GM19455 (cell line): ENCODE data around the gene IL10RA.

Source experiments
- ATAC-seq: cut with Tn5 transposase; IDR thresholded peaks from one replicate; pipeline ENCODE4 v1.9.1; 2021; ENCODE audit not compliant: unreplicated experiment

Gene IL10RA

DNA sequence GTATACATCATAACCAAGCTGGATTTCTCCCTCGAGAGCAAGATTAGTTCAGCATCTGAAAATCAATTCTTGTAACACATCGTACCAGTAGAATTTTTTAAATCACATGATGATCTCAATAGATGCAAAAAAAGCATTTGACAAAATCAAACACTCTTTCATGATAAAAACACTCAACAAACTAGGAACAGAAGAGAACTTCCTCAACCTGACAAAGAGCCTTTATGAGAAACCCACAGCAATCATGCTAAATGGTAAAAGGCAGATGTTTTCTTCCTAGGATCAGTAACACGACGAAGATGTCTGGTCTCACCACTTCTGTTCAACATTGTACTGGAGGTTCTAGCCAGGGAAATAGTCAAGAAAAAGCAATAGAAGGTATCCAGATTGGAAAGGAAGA is 56.6 kb downstream of the IL10RA start:
- ATAC-seq, result no peak

DNA sequence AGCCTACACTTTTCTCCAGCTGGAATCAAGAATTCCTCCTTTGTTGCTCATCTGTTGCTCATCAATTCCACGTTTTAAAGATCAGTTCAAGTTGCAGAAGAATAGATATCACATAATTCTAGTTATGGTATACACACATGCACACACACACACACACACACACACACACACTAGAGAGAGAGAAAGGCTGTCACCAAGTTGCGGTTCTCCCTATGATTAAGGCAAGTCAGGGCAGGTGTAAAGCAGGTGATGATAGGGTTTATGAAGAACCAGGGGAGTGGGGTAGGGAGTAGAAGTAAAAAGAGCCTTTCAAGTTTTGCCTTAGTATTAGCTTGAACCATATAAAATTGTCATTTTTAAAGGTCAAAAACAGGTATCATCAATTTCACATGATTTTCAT is 59.0 kb downstream of the IL10RA start:
- no peak for ATAC-seq

- no peak for ATAC-seq
Measured at GRCh38 chr11:118046051-118046963, 60.1 kb downstream of the IL10RA start.

- ATAC-seq, result no peak
Measured at GRCh38 chr11:118046964-118047700, 60.9 kb downstream of the IL10RA start.

GRCh38 chr11:118047749-118048148 is 61.6 kb downstream of the IL10RA start:
- ATAC-seq, result no peak

DNA sequence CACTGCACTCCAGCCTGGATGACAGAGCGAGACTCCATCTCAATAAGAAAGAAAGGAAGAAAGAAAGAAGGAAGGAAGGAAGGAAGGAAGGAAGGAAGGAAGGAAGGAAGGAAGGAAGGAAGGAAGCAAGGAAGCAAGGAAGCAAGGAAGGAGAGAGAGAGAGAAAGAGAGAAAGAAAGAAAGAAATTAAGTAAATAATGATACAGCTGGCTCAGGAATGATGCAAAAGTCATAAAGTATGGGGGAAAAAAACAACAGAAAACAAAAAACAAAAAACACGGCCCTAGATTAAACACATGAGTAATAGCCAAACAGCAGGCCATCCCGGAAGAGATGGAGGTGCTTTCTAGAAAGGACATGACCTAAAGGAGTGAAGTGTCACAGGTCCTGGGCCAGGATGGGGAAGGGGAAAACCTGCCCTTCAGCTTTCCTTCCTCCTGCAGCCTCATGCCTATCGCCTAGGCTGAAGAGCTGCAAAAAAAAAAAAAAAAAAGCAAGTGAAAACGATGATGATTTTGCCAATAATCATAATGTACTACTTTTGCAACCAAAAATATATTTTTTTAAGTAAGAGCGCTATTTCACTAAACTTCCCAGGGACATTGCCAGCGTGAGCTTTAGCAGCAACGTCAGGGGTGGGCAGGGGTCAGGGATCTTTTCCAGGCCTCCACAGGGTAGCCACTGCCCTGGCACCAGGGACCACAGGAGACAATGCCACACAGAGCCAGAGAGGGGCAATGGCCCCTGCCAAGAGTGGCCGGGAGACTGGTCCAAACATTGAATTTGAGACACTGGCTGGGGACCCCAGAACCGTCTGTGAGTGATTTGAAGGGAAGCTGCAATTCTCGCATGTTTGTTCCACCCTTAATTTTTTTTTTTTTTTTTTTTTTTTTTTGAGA is 62.5 kb downstream of the IL10RA start:
- no peak for ATAC-seq

DNA sequence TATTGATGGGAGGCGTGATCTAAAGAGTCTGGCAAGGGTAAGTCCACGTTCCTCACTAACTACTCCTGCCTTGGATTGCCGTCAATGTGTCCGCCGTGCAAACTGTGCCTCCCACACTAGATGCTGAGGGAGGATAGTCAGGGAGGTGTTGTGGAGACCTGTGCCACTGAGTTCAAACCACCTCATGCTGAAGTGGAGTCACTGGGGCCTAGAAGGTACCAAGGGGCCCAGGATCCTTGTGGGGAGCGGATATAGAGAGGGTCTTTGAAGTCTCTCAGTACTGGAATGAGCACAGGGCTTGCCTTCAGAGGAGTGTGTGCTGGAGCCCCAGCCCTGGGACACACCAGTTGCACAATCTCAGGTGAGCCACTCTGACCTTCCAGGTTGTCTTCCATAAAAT is 63.6 kb downstream of the IL10RA start:
- no peak for ATAC-seq

DNA sequence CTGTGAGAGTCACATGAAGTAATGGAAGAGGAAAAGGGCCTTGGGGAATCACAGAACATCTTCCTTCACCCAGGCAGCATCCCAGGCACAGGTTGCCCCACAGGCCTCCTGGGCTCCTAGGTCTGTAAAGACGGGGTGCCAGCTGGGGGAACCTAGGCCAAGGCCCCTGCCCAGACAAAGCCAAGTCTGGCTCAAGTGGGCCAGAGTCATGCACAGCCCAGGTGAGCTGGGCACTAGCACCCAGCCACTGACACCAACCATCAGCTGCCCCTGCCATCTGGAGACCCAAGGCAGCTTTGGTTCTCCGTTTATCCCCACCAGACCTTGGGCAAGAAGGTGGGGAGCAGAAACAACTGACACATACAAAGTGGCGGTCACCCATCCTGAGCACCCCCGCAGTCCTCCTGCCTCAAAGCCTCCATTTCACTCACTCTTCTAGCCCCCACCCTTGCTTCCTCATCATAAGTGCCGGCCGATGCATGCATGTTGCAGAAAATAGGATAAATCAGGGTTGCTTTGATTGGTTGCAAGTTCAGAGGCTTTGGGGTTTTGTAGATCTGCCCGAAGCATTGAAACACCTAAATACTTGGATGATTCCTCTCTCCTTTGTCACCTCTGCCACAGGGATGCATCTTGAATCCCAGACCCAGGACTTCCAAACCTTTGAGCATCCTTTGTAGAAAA is 64.2 kb downstream of the IL10RA start:
- no peak for ATAC-seq
